ENCODE measurements around the gene ODC1.
A peak's percentile ranks its signal among the peaks of the same experiment; 100 is the strongest.

The ODC1 gene

GRCh38 chr2:10413503-10413902 lies 34.6 kb downstream of the ODC1 start:
- no peak for DNase-seq

- no peak for DNase-seq
Observed at GRCh38 chr2:10412380-10412779, 35.7 kb downstream of the ODC1 start.

- DNase-seq = no peak
Observed at GRCh38 chr2:10411557-10411956, 36.6 kb downstream of the ODC1 start.

- no peak for DNase-seq
Observed at GRCh38 chr2:10410823-10411437, 37.2 kb downstream of the ODC1 start.

GRCh38 chr2:10410001-10410822 lies 37.9 kb downstream of the ODC1 start:
- peak; percentile 78 to 83 for DNase-seq

- DNase-seq = peak; percentile 62 to 76
Observed at GRCh38 chr2:10408649-10409579, 39.2 kb downstream of the ODC1 start.

GRCh38 chr2:10407841-10408648 lies 40.1 kb downstream of the ODC1 start:
- DNase-seq = peak; percentile 94

GRCh38 chr2:10407432-10407831 lies 40.7 kb downstream of the ODC1 start:
- peak in 1 of 2 experiments; percentile 31 for DNase-seq

GRCh38 chr2:10406491-10407188 lies 41.5 kb downstream of the ODC1 start:
- no peak for DNase-seq

- no peak for DNase-seq
Observed at GRCh38 chr2:10406016-10406415, 42.1 kb downstream of the ODC1 start.

- DNase-seq = no peak
Observed at GRCh38 chr2:10405448-10405847, 42.7 kb downstream of the ODC1 start.

- DNase-seq = no peak
Observed at GRCh38 chr2:10404324-10405143, 43.6 kb downstream of the ODC1 start.

GRCh38 chr2:10402653-10403215 lies 45.4 kb downstream of the ODC1 start:
- no peak for DNase-seq

GRCh38 chr2:10402062-10402585 lies 46.0 kb downstream of the ODC1 start:
- no peak for DNase-seq

- no peak for DNase-seq
Observed at GRCh38 chr2:10400978-10401951, 46.9 kb downstream of the ODC1 start.

GRCh38 chr2:10400568-10400977 lies 47.6 kb downstream of the ODC1 start:
- DNase-seq = peak; percentile 55 to 59

GRCh38 chr2:10400002-10400401 lies 48.1 kb downstream of the ODC1 start:
- no peak for DNase-seq

- no peak for DNase-seq
Observed at GRCh38 chr2:10399358-10399757, 48.8 kb downstream of the ODC1 start.

- DNase-seq = no peak
Observed at GRCh38 chr2:10398496-10398895, 49.6 kb downstream of the ODC1 start.
